Duodenal mucosa (tissue), 2 donors: ENCODE data around the gene RASSF4.

Experiments used
- H3K27ac ChIP-seq: one replicate; pipeline ENCODE4 v1.7.0; 2013; ENCODE audit warnings: low read depth, low read length
- H3K27me3 ChIP-seq, 2 donors: one replicate each; pipeline ENCODE4 v1.7.0; 2013; ENCODE audit warnings: low read length in 2 of 2, control low read depth in 1 of 2; ENCODE audit not compliant: insufficient read depth in 2 of 2, control insufficient read depth in 1 of 2
- H3K36me3 ChIP-seq, 2 donors: one replicate each; pipeline ENCODE4 v1.7.0; 2013; ENCODE audit warnings: low read length in 2 of 2, control low read depth in 1 of 2; ENCODE audit not compliant: insufficient read depth in 2 of 2, control insufficient read depth in 1 of 2
- H3K4me1 ChIP-seq, 2 donors: one replicate each; pipeline ENCODE4 v1.7.0; 2013; ENCODE audit warnings: low read length in 2 of 2, control low read depth in 1 of 2; ENCODE audit not compliant: insufficient read depth in 2 of 2, control insufficient read depth in 1 of 2
- H3K4me3 ChIP-seq, 2 donors: one replicate each; pipeline ENCODE4 v1.7.0; 2013; ENCODE audit warnings: low read length in 2 of 2, low read depth in 1 of 2
- H3K9ac ChIP-seq, 2 donors: one replicate each; pipeline ENCODE4 v1.7.0; 2013; ENCODE audit warnings: low read length in 2 of 2, low read depth in 1 of 2
- H3K9me3 ChIP-seq, 2 donors: one replicate each; pipeline ENCODE4 v1.7.0; 2013; ENCODE audit warnings: low read length in 2 of 2, control low read depth in 1 of 2; ENCODE audit not compliant: control insufficient read depth in 1 of 2

RASSF4 gene

GRCh38 chr10:44968500-44969400 lies 9.1 kb downstream of the RASSF4 start:
- H3K27me3 ChIP-seq, result no peaks in the 10 kb centered on the region
- H3K9ac ChIP-seq, result no peak overlapping the region
- H3K27ac ChIP-seq, result no peak overlapping the region
- H3K9me3 ChIP-seq, result no peaks in the 10 kb centered on the region
- peaks cover 0 to 22% of the 10 kb centered on the region in 2 donors for H3K36me3 ChIP-seq
- no peak overlapping the region for H3K4me3 ChIP-seq
- H3K4me1 ChIP-seq, result peaks cover 54 to 55% of the 10 kb centered on the region in 2 donors

- Histone ChIP-seq H3K27me3 (no peaks in the 10 kb centered on the region), H3K36me3 (peaks cover 0 to 22% of the 10 kb centered on the region in 2 donors), H3K4me3 (no peak overlapping the region), H3K9ac (no peak overlapping the region), H3K4me1 (peaks cover 52 to 53% of the 10 kb centered on the region in 2 donors), H3K27ac (no peak overlapping the region), H3K9me3 (no peaks in the 10 kb centered on the region)
Observed at GRCh38 chr10:44969854-44970253, 10.3 kb downstream of the RASSF4 start.

DNA sequence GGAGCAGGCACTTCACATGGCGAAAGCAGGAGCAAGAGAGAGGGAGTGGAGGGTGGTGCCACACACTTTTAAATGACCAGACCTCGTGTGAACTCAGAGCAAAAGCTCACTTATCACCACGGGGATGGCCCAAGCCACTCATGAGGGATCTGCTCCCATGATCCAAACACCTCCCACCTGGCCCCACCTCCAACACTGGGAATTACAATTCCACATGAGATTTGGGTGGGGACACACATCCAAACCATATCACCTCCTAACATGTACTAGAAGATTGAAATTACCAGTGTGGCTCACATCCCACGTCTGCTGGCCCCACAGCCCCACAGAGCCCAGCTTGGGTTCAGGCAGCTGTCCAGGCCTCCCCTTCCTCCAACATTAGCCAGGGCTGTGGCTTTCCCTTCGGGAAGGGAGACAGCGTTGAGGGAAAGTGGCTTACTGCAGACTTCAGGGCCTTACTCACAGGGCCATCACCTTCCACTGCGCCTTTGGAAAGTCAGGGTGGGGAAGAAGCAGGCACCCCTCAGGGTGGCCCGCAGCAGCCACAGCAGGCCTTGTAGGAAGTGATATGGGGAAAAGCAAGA lies 11.3 kb downstream of the RASSF4 start:
- H3K27me3 ChIP-seq, result no peaks in the 10 kb centered on the region
- no peak overlapping the region for H3K4me3 ChIP-seq
- peaks cover 51% of the 10 kb centered on the region in 2 donors for H3K4me1 ChIP-seq
- peaks cover 0 to 22% of the 10 kb centered on the region in 2 donors for H3K36me3 ChIP-seq
- H3K9me3 ChIP-seq, result no peaks in the 10 kb centered on the region
- H3K9ac ChIP-seq, result no peak overlapping the region
- no peak overlapping the region for H3K27ac ChIP-seq

GRCh38 chr10:44971434-44971833 lies 11.8 kb downstream of the RASSF4 start:
- Histone ChIP-seq H3K9ac (no peak overlapping the region), H3K9me3 (no peaks in the 10 kb centered on the region), H3K27ac (no peak overlapping the region), H3K27me3 (no peaks in the 10 kb centered on the region), H3K4me1 (peaks cover 47 to 48% of the 10 kb centered on the region in 2 donors), H3K36me3 (peaks cover 0 to 25% of the 10 kb centered on the region in 2 donors), H3K4me3 (no peak overlapping the region)

DNA sequence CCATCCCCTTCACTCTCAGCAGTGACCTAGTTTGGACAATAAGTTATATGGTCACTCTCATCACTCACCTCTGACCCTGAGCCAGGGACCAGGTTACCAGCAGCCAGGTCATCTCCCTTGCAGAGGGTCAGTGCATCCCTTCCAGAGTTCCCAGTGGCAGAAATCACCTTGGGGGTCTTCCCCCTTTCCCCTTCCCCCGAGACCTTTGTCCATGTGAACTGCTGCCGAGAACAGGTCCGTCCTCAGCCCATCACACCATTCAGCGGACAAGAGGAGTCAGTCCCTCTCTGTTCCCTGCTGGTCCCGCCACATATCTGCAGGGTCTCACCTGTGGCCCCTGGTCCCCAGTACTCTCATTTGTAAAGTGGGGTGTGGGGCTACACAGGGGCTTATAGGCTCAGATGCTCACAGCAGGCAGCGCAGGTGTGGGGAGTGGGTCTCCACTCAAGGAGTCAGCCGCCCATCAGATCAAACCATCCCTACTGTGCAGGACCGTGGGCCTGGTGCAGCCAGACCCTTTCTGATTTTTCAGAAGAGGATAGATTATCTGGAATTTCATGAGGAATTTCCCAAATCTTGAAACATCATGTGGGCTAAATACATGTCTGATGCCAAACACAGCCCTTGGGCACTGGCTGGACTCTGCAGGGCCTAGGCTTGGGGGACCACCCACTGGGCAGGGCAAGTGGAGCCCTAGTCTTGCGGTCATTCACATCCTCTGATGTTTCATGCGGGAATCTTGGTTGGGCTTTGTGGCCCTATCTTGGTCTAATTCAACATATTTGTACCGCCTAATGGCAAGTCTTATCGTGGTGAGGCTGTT lies 12.5 kb downstream of the RASSF4 start:
- no peak overlapping the region for H3K9ac ChIP-seq

DNA sequence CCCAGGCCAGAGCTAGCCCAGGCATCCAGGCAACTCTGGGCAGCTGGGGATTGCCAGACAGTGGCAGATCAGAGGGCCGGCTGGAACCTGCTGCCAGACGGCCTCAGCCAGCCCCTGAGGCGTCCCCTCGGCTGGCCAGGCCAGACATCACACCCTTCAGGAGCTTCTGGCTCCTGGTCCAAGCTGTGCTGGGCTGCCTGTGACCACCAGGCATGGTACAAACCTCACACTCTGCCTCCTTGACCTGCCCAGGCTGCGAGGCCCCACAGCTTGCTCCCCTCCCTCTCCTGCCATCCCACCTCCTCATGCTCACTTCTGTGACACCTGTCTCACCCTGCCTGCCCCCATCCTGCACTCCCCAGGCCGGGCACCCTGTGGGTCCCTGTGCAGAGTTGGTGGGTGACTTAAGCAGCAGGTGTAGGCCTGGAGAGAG lies 13.3 kb downstream of the RASSF4 start:
- Histone ChIP-seq H3K9ac (peak overlapping the region in 1 of 2 donors; percentile 28), H3K27me3 (no peaks in the 10 kb centered on the region), H3K27ac (no peak overlapping the region), H3K9me3 (no peaks in the 10 kb centered on the region), H3K4me1 (peaks cover 50 to 51% of the 10 kb centered on the region in 2 donors), H3K4me3 (no peak overlapping the region), H3K36me3 (peaks cover 0 to 29% of the 10 kb centered on the region in 2 donors)

More for the DNA sequence above, 12.5 kb downstream of the RASSF4 start:
- no peaks in the 10 kb centered on the region for H3K9me3 ChIP-seq
- no peak overlapping the region for H3K27ac ChIP-seq
- H3K36me3 ChIP-seq, result peaks cover 0 to 29% of the 10 kb centered on the region in 2 donors
- H3K4me1 ChIP-seq, result peaks cover 49 to 50% of the 10 kb centered on the region in 2 donors
- no peaks in the 10 kb centered on the region for H3K27me3 ChIP-seq
- no peak overlapping the region for H3K4me3 ChIP-seq

GRCh38 chr10:44973323-44974081 lies 13.9 kb downstream of the RASSF4 start:
- Histone ChIP-seq H3K27ac (no peak overlapping the region), H3K9ac (peak overlapping the region; percentile 10 to 52), H3K36me3 (peaks cover 0 to 29% of the 10 kb centered on the region in 2 donors), H3K4me3 (peak overlapping the region in 1 of 2 donors; percentile 66), H3K9me3 (no peaks in the 10 kb centered on the region), H3K4me1 (peaks cover 51% of the 10 kb centered on the region in 2 donors), H3K27me3 (no peaks in the 10 kb centered on the region)

DNA sequence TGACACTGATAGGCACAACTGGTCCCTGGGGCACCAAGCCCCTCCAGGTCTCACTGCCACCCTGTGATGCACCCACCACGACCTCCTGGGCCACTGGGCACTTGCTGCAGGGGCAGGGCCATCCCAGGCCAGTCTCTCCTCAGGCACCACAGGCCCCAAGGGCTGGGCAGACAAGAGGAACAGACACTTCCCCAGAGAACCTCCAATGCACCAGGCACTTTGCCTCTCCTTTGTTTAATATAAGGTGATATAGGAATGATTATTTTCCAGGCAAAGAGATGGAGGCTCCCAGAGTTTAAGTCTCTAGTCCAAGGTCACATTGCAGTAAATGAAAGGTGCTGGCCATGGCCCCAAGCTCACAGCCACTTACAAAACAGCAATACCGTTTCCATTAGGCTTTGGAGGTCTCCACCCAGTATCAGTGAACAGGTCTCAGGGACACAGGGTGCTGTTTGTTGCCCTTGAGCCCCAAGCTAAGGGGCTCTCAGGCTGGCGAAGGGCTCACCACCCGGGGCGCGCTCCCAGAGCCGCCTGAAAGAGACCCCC lies 14.6 kb downstream of the RASSF4 start:
- Histone ChIP-seq H3K4me3 (peak overlapping the region; percentile 66 to 77), H3K9me3 (no peaks in the 10 kb centered on the region), H3K27ac (peak overlapping the region; percentile 53), H3K9ac (peak overlapping the region; percentile 52 to 67), H3K27me3 (no peaks in the 10 kb centered on the region), H3K36me3 (peaks cover 0 to 29% of the 10 kb centered on the region in 2 donors), H3K4me1 (peaks cover 52 to 53% of the 10 kb centered on the region in 2 donors)
